ENCODE measurements around the gene CLCN7. TPM values are rescaled to one million over a fixed set of nuclear protein-coding genes. Genes with fewer than 3 reads are reported as not detected.

Gene CLCN7
- total RNA-seq, 4 donors from 2014 or later, result 24.8 to 45.8 (median 38.4) TPM

- intact Hi-C loops (cut with DNase I; ENCODE audit: low total_unique reads), result loop anchor here (10.0 kb wide), 1 partner anchor 205 kb away; the partner anchor contains the start of gene MAPK8IP3
- DNase-seq, result no peak
- in situ Hi-C loops (cut with MboI; ENCODE audit: low sequenced_read_pairs in 4 of 4), result no loop called here
- TF ChIP-seq POLR2A (IDR thresholded peaks at IDR 0.05), result no peak
- TF ChIP-seq CTCF (IDR thresholded peaks at IDR 0.05 in 4 of 5, conservative IDR thresholded peaks at IDR 0.05 in 1 of 5), result no peak
- peaks cover 1 to 2% of the 10 kb centered on the region in 2 donors for H3K4me1 ChIP-seq
- H3K9me3 ChIP-seq, result no peaks in the 10 kb centered on the region
- H3K36me3 ChIP-seq, result peaks cover 0 to 85% of the 10 kb centered on the region in 2 donors
- H3K27ac ChIP-seq, result no peak overlapping the region
- H3K4me3 ChIP-seq, result no peak overlapping the region
- ATAC-seq, result no peak
- H3K27me3 ChIP-seq, result no peaks in the 10 kb centered on the region
Observed at GRCh38 chr16:1499756-1500464, 25.1 kb upstream of the CLCN7 start.

GRCh38 chr16:1498899-1499676 lies 24.3 kb upstream of the CLCN7 start:
- intact Hi-C loops (cut with DNase I; ENCODE audit: low total_unique reads) (loop anchor here (10.0 kb wide), 1 partner anchor 206 kb away; the partner anchor contains the start of gene MAPK8IP3), in situ Hi-C loops (cut with MboI; ENCODE audit: low sequenced_read_pairs in 4 of 4) (no loop called here)
- Histone ChIP-seq H3K27me3 (no peaks in the 10 kb centered on the region), H3K27ac (no peak overlapping the region), H3K36me3 (peaks cover 0 to 88% of the 10 kb centered on the region in 2 donors), H3K9me3 (no peaks in the 10 kb centered on the region), H3K4me3 (no peak overlapping the region), H3K4me1 (peaks cover 9 to 10% of the 10 kb centered on the region in 2 donors)
- ATAC-seq (no peak), DNase-seq (no peak)
- TF ChIP-seq CTCF (IDR thresholded peaks at IDR 0.05 in 4 of 5, conservative IDR thresholded peaks at IDR 0.05 in 1 of 5) (no peak), POLR2A (IDR thresholded peaks at IDR 0.05) (no peak)

GRCh38 chr16:1497014-1497598 lies 22.3 kb upstream of the CLCN7 start:
- no peaks in the 10 kb centered on the region for H3K9me3 ChIP-seq
- ATAC-seq (no peak), DNase-seq (no peak)
- TF ChIP-seq POLR2A (IDR thresholded peaks at IDR 0.05) (no peak), CTCF (IDR thresholded peaks at IDR 0.05 in 4 of 5, conservative IDR thresholded peaks at IDR 0.05 in 1 of 5) (no peak)
- peaks cover 0 to 70% of the 10 kb centered on the region in 2 donors for H3K36me3 ChIP-seq
- no peak overlapping the region for H3K27ac ChIP-seq
- in situ Hi-C loops (cut with MboI; ENCODE audit: low sequenced_read_pairs in 4 of 4) (no loop called here), intact Hi-C loops (cut with DNase I; ENCODE audit: low total_unique reads) (loop anchor here (10.0 kb wide), 1 partner anchor 208 kb away; the partner anchor contains the start of gene MAPK8IP3)
- no peak overlapping the region for H3K4me3 ChIP-seq
- peaks cover 15 to 20% of the 10 kb centered on the region in 2 donors for H3K4me1 ChIP-seq
- H3K27me3 ChIP-seq, result no peaks in the 10 kb centered on the region

GRCh38 chr16:1496464-1496863 lies 21.6 kb upstream of the CLCN7 start:
- H3K9me3 ChIP-seq, result no peaks in the 10 kb centered on the region
- H3K4me1 ChIP-seq, result peaks cover 15 to 20% of the 10 kb centered on the region in 2 donors
- TF ChIP-seq POLR2A (IDR thresholded peaks at IDR 0.05) (no peak), CTCF (IDR thresholded peaks at IDR 0.05 in 4 of 5, conservative IDR thresholded peaks at IDR 0.05 in 1 of 5) (no peak)
- no peaks in the 10 kb centered on the region for H3K27me3 ChIP-seq
- intact Hi-C loops (cut with DNase I; ENCODE audit: low total_unique reads), result loop anchor here (10.0 kb wide), 1 partner anchor 208 kb away; the partner anchor contains the start of gene MAPK8IP3
- no peak overlapping the region for H3K4me3 ChIP-seq
- no peak overlapping the region for H3K27ac ChIP-seq
- H3K36me3 ChIP-seq, result peaks cover 0 to 64% of the 10 kb centered on the region in 2 donors
- ATAC-seq, result no peak
- in situ Hi-C loops (cut with MboI; ENCODE audit: low sequenced_read_pairs in 4 of 4), result no loop called here
- DNase-seq, result no peak
